ENCODE results near the gene TEX47. TPM values are rescaled to one million over a fixed set of nuclear protein-coding genes. Genes with fewer than 3 reads are reported as not detected.
A peak's percentile ranks its signal among the peaks of the same experiment; 100 is the strongest.

The TEX47 gene
- polyA plus RNA-seq, 1 of the 3 experiments (the other 2 are of a cell fraction): not detected

DNA sequence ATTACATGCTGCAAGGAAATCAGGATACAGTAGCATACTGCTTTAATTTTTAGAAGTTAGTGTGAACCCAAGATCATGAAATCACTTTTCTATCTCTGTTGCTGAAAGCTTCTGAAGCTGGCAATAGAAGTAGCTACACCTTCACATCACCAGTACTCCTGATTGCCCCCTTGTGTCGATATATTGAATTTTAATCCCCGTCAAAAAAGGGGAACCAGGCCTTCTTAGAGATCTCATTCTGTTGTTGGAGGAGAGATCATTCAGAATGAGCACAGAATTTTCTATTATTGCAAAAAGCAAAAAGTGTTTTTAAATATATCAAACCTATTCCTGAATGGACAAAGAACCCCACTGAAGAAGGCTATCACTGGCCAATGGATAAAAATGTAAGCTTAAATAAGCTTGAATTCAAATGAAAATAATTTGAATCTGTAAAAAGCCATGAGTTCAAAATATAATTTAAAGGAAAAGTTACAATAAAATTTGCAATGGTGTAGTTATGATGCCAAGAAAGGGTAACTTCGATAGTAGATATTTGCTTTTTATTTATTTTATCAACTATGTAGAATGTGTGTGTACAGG is 39.7 kb upstream of the TEX47 start:
- H3K9ac ChIP-seq: no peak overlapping the region

DNA sequence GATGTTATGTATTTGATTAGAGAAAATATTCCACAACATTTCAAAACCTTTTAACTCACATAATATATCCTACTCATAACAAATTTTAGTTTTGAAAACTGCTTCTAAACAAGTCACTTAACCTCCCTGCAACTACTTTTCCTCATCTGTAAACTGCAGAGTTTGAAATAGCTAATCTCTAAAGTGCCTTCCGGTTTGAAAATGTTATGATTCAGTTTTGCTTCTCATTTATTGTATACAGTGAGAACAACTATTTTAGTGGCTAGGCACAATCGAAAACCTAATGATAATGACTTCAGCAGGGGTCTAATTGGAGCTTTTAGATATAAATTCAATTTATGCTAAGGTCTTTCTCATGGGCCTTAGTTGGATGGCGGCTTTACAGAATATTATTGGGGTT is 30.7 kb upstream of the TEX47 start:
- CTCF ChIA-PET: no interaction called here
- no peaks in the 10 kb centered on the region for H3K27me3 ChIP-seq (ENCODE audit: insufficient read depth)
- WGBS (ENCODE audit: low lambda C conversion rate): 26% methylated on average over 3 of the region's 3 CpGs
- no peak overlapping the region for H3K4me2 ChIP-seq
- no peaks in the 10 kb centered on the region for H3F3A ChIP-seq (replicated peaks; ENCODE audit: insufficient read depth)
- TF ChIP-seq, protein P1, sequence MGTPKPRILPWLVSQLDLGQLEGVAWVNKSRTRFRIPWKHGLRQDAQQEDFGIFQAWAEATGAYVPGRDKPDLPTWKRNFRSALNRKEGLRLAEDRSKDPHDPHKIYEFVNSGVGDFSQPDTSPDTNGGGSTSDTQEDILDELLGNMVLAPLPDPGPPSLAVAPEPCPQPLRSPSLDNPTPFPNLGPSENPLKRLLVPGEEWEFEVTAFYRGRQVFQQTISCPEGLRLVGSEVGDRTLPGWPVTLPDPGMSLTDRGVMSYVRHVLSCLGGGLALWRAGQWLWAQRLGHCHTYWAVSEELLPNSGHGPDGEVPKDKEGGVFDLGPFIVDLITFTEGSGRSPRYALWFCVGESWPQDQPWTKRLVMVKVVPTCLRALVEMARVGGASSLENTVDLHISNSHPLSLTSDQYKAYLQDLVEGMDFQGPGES (IDR thresholded peaks at IDR 0.05; ENCODE audit: low read depth, low read length): no peak
- no peak for TF ChIP-seq NFIC (IDR thresholded peaks at IDR 0.05; ENCODE audit: borderline replicate concordance)
- TF ChIP-seq PBX3 (IDR thresholded peaks at IDR 0.05): no peak
- TF ChIP-seq TCF12 (IDR thresholded peaks at IDR 0.05): no peak
- TF ChIP-seq SMC3 (IDR thresholded peaks at IDR 0.05; ENCODE audit: low read depth, low read length): no peak
- TF ChIP-seq EZH2phosphoT487 (IDR thresholded peaks at IDR 0.05; ENCODE audit: borderline replicate concordance, low read depth): no peak
- TF ChIP-seq GABPA (IDR thresholded peaks at IDR 0.05; ENCODE audit: low read depth): no peak
- TF ChIP-seq GATA2 (CRISPR knock-in tag; IDR thresholded peaks at IDR 0.05): no peak
- TF ChIP-seq FOXM1 (IDR thresholded peaks at IDR 0.05; ENCODE audit: low read depth): no peak
- no peak for TF ChIP-seq FOSL2 (IDR thresholded peaks at IDR 0.05; ENCODE audit: borderline replicate concordance, low read depth)
- TF ChIP-seq, protein P2, sequence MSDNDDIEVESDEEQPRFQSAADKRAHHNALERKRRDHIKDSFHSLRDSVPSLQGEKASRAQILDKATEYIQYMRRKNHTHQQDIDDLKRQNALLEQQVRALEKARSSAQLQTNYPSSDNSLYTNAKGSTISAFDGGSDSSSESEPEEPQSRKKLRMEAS (IDR thresholded peaks at IDR 0.05; ENCODE audit: low read depth): no peak
- TF ChIP-seq JUND (IDR thresholded peaks at IDR 0.05): no peak
- no peak for TF ChIP-seq EP300 (IDR thresholded peaks at IDR 0.05; ENCODE audit: borderline replicate concordance in 1 of 2, low read depth in 1 of 2, low read length in 1 of 2)
- no peak overlapping the region for H3K4me3 ChIP-seq (ENCODE audit: low read depth in 2 of 2, low read length in 1 of 2)
- no peaks in the 10 kb centered on the region for H3K4me1 ChIP-seq (ENCODE audit: control insufficient read depth in 1 of 2, insufficient read depth in 2 of 2, low read depth in 1 of 2, low read length in 1 of 2)
- POLR2A ChIA-PET: no interaction called here
- no peak overlapping the region for H2AFZ ChIP-seq (ENCODE audit: low read depth)
- H4K20me1 ChIP-seq (ENCODE audit: insufficient read depth): no peaks in the 10 kb centered on the region
- H3K27ac ChIP-seq (ENCODE audit: low read depth in 2 of 2, low read length in 1 of 2): no peak overlapping the region
- DNase-seq: no peak
- no peaks in the 10 kb centered on the region for H3K9me3 ChIP-seq
- no peaks in the 10 kb centered on the region for H3K9me2 ChIP-seq
- no peaks in the 10 kb centered on the region for H3K36me3 ChIP-seq (replicated peaks in 1 of 2; ENCODE audit: control insufficient read depth in 1 of 2, insufficient read depth in 2 of 2, low read length in 1 of 2)
- H3K9ac ChIP-seq: no peak overlapping the region
- no peaks in the 10 kb centered on the region for H3K79me2 ChIP-seq (ENCODE audit: insufficient read depth)

More for the DNA sequence above, 39.7 kb upstream of the TEX47 start:
- Histone ChIP-seq H3K27ac (ENCODE audit: low read depth in 2 of 2, low read length in 1 of 2) (no peak overlapping the region), H3K9me2 (no peaks in the 10 kb centered on the region), H4K20me1 (ENCODE audit: insufficient read depth) (no peaks in the 10 kb centered on the region), H3K27me3 (ENCODE audit: insufficient read depth) (no peaks in the 10 kb centered on the region), H3K4me3 (ENCODE audit: low read depth in 2 of 2, low read length in 1 of 2) (no peak overlapping the region), H3K4me2 (no peak overlapping the region), H3K36me3 (replicated peaks in 1 of 2; ENCODE audit: control insufficient read depth in 1 of 2, insufficient read depth in 2 of 2, low read length in 1 of 2) (no peaks in the 10 kb centered on the region), H3F3A (replicated peaks; ENCODE audit: insufficient read depth) (no peaks in the 10 kb centered on the region), H3K79me2 (ENCODE audit: insufficient read depth) (no peaks in the 10 kb centered on the region), H3K4me1 (ENCODE audit: control insufficient read depth in 1 of 2, insufficient read depth in 2 of 2, low read depth in 1 of 2, low read length in 1 of 2) (no peaks in the 10 kb centered on the region), H3K9me3 (no peaks in the 10 kb centered on the region), H2AFZ (ENCODE audit: low read depth) (no peak overlapping the region)
- DNase-seq: peak; percentile 39
- ChIA-PET CTCF (interaction anchor here (0.6 to 3.1 kb wide), 25 partner anchors 9 to 1593 kb away, joined by 3 to 25 read pairs (median 4); no protein-coding TSS in a partner anchor), POLR2A (no interaction called here)
- TF ChIP-seq NRF1 (IDR thresholded peaks at IDR 0.05; ENCODE audit: low read depth, low read length): no peak
- peak; percentile 70 for TF ChIP-seq CTCF (IDR thresholded peaks at IDR 0.05)
- TF ChIP-seq RAD21 (IDR thresholded peaks at IDR 0.05; ENCODE audit: low read length): peak; percentile 64
- TF ChIP-seq GABPA (IDR thresholded peaks at IDR 0.05; ENCODE audit: low read depth): no peak
- peak; percentile 75 for TF ChIP-seq SMC3 (IDR thresholded peaks at IDR 0.05; ENCODE audit: low read depth, low read length)
- 12% methylated on average over 3 of the region's 3 CpGs for WGBS (ENCODE audit: low lambda C conversion rate)
